CD4-positive, alpha-beta T cell treated with Interleukin-17A for 1 hour (primary cell): ENCODE measurements around the gene ATG13.

Experiments used
- DNase-seq: peaks from one replicate; pipeline ENCODE4 v3.0.0-alpha.2; 2020

The ATG13 gene

DNA sequence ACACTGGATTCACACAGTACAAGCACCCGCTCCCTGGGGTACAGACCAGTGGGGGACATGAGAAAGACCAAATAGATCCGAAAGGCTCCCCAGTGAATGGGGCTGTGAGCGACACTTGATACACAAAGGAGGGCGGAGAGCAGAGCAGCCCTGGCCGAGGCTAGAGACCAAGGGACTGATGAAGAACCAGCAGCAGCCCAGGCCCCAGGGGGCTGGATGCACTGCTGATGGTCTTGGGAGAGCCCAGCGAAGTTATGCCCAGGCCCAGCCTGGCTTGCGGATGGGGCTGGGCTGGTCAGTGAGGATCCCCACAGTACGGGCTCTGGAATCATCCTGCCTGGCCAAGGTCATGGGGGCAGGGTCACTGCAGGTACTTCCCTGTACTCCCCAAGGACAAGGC is 59.8 kb downstream of the ATG13 start:
- DNase-seq = no peak

DNA sequence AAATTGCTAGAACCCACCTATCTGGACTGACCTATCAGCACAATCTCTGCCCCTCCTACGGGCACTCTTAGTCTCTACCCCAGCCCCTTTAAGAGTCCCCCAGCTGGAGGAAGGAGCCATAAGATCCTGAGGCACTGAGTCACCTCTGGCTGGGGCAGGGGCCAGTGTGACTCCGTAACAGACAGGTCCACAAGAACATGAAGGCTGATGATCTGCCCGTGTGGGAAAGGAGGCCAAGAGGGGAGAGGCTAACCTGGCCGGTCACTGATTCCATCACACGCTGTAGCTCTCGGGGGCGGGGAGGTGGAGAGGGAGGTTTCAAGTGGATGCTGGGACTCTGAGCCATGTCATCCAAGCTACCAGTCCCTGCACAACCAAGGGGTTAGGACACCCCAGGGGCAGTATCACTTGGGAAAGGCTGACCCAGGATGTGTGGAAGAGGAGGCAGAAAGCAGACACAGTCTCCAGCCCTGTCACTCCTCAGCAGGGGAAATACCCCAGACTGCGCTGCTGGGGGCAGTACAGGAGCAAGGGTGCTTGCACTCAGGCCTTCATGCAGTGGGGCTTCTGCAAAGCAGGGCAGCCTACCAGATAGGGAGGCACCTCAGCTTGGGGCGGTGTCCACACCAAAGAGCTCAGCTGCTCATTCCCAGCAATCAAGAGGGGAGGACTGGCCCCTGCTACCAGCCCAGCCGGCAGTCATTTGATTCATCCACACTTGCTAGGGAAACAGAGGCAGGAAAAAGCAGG is 60.8 kb downstream of the ATG13 start:
- DNase-seq = no peak

- no peak for DNase-seq
These were observed 61.4 kb downstream of the ATG13 start for GRCh38 chr11:46678741-46679130.

DNA sequence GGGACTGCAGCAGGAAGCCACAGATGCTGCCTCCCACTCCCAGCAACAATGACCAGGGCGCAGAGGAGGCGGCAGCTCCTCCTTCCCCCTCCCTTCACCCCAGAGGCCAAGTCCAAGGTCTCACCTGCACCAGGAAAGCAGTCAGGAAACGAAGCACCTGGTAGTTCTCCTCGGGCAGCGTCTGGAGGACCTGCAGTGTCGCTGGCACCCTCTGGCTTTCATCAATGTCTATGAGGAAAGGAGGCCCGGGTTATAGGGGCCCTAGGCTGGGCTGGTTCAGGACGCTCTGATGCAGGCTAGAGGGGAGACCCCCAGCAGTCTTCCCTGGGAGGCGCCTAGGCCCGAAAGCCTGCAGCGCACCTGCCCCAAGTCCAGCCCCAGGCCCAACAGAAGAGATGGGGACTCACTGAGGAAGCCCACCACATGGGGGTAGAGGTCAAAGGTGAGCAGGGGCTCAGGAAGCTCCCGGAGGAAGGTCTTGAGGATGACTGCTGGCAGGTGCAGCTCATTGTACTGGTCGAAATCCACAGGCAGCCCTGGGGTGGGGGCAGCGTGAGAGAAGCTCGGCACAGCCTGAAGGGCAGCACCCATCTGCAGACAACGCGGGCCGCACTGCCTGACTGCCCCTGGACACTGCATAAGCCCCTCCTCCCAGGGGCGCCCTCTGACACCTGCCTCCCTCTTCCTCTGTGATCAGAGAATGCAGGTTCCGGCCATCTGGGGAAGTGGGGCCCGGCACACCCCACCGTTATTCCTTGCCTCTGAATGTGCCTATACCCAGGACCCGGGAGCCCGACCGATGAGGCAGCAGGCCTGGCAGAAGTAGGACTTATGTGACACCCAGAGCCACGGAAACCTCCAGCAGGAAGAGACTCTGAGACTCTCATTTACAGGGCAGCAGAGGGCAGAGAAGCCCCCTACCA is 62.1 kb downstream of the ATG13 start:
- no peak for DNase-seq

GRCh38 chr11:46680164-46680760 is 62.9 kb downstream of the ATG13 start:
- DNase-seq = no peak

- DNase-seq = no peak
These were observed 63.5 kb downstream of the ATG13 start for GRCh38 chr11:46680815-46681214.

- no peak for DNase-seq
These were observed 64.5 kb downstream of the ATG13 start for GRCh38 chr11:46681814-46682213.

GRCh38 chr11:46682773-46683752 is 65.7 kb downstream of the ATG13 start:
- DNase-seq = no peak

DNA sequence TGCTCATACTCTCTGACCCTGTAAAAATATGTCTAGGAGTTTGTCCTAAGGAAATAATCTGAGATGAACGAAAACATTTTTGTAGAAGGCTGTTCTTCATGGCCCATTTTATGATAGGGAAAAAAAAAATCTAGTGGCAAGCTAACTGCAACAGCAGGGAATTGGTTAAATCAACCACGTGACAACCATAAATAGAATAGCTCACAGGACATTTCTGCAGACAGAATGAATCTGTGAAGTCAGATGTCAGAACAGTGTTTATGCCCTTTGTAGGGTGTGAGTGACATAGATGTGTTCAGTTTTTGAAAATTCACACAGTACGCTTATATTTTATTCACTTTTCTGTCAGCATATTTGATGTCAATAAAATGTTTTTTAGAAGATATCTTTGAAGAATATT is 67.0 kb downstream of the ATG13 start:
- DNase-seq = no peak

- DNase-seq = no peak
These were observed 69.8 kb downstream of the ATG13 start for GRCh38 chr11:46686886-46687795.

GRCh38 chr11:46690702-46691101 is 73.3 kb downstream of the ATG13 start:
- no peak for DNase-seq

DNA sequence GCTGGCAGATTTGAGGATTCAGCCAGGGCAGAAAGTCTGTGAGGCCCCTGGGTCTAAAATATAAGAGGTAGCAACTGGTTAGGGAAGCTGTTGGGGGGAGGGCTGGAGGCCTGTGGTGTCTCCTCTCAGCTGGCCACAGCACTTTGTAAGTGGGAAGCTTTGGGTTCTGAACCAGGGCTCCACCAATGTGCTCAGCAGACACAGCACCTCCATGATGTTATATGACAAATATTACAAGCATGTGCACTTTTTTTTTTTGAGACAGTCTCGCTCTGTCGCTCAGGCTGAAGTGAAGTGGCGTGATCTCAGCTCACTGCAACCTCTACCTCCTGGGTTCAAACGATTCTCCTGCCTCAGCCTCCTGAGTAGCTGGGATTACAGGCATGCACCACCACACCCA is 75.1 kb downstream of the ATG13 start:
- no peak for DNase-seq

GRCh38 chr11:46693597-46694012 is 76.3 kb downstream of the ATG13 start:
- no peak for DNase-seq

DNA sequence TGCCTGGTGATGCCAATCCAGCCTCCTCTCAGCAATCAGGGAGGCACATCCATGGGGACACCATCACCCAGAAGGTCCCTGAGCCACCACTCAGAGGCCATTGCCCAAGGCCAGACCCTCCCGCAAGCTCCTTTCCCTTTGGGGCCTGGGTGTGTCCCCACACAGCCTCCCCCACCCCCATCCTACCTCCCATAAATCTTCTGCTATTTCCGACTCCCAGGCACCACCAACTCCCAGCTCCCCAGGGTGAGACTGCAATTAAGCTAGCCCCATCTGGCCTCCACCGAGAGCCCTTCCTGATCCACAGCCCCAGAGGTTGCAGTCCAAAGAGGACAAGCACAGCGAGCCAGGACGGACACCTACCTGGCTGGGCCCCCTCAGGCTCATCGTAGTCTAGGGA is 76.7 kb downstream of the ATG13 start:
- no peak for DNase-seq

- no peak for DNase-seq
These were observed 77.3 kb downstream of the ATG13 start for GRCh38 chr11:46694607-46695006.

- DNase-seq = no peak
These were observed 78.2 kb downstream of the ATG13 start for GRCh38 chr11:46695345-46696211.

DNA sequence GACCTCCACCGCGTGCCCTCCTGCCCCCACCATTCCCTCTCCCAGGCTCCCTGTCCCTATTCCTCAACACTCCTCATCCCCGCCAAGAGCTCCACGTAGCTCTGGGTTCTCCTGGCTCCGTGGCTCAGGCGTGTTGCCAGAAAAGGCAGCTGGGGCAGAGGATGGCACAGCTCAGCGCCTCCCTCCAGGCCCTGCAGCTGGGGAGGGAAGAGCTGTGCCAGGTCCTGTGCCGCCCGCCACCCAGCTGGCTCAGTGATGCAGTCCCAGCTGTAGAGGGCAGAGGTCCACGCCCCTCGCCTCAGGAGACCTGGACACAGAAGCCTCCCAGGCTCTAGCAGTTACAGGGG is 78.8 kb downstream of the ATG13 start:
- DNase-seq = no peak

DNA sequence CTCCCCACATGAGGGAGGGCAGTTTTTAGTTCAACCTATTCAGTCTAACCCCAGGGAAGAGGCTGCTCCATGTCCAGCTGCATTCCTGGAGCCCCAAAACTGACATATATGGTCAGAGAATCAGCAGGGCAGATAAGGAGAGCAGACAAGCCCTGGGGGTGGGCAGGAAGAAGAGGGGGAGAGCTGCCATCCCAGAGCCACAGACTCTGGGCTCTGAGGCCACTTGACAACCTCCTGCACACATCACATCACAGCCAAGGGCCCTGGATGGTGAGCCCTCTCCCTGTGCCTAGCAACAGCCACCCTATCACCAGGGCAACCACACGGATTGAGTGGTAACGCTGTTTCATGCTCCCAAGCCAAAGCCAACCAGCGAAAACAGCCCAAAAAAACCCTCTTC is 80.0 kb downstream of the ATG13 start:
- no peak for DNase-seq

- DNase-seq = no peak
These were observed 80.4 kb downstream of the ATG13 start for GRCh38 chr11:46697723-46698122.

GRCh38 chr11:46698597-46698996 is 81.2 kb downstream of the ATG13 start:
- DNase-seq = no peak
